ENCODE measurements around the gene ITPR2.
"Not testable (repeated sequence)": the region's sequence is repeated elsewhere in the genome, so short reads cannot be mapped to it uniquely, and the experiment has no call there.

ITPR2 gene

GRCh38 chr12:26783816-26784379 lies 49.1 kb downstream of the ITPR2 start:
- not testable (repeated sequence) for DNase-seq

DNA sequence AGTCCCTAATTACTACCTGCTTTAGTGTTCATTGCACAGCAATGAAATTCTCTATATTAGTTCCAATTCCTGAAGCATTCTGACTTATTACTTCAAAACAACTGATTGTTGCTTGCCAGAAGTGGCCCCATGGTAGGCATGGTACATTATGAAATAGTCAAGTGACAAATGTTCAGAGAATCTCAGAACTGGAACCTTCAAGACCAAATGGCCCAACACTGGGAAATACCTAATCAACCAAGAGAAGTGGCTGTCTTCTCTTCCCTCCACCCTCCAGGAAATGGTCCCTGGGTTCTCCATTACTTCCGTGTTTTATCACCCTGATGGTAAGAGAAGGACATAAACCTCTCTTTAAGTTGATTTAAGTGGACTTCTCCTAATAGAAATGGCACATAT lies 49.9 kb downstream of the ITPR2 start:
- no peak for DNase-seq

- DNase-seq, result no peak
Observed at GRCh38 chr12:26782372-26783130, 50.4 kb downstream of the ITPR2 start.

DNA sequence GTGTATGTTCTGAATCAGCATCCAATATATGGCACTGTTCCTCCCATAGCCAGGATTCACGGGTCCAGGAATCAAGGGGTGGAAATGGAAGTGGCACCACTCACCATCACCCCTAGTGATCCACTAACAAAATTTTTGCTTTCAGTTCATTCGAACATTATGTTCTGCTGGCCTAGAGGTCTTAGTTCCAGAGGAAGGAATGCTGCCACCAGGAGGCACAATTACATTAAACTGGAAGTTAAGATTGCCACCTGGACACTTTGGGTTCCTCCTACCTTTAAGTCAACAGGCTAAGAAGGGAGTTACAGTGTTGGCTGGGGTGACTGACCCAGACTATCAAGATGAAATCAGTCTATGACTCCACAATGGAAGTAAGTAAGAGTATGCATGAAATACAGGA lies 52.3 kb downstream of the ITPR2 start:
- DNase-seq, result not testable (repeated sequence)

GRCh38 chr12:26778173-26778775 lies 54.7 kb downstream of the ITPR2 start:
- not testable (repeated sequence) for DNase-seq

GRCh38 chr12:26777236-26777635 lies 55.8 kb downstream of the ITPR2 start:
- no peak for DNase-seq

DNA sequence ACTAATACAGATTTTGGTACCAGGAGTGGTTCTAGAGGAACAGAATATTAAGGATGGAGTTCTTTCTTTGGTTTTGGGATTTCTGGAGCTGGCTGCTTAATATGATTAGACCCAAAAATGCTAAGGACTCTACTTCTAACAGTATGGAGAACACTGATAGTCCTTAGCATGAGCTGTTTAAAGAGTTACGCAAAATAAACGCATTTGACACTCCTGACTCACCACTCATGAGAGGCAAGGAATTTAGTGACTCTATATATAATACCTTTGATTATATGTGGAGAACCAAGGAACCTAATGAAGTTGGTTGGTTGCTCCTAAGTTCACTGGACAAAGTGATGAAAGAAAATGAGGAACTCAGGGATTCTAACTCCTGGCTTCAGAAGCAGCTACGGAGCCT lies 57.0 kb downstream of the ITPR2 start:
- DNase-seq, result not testable (repeated sequence)

- DNase-seq, result no peak
Observed at GRCh38 chr12:26773313-26774104, 59.5 kb downstream of the ITPR2 start.

GRCh38 chr12:26771861-26772260 lies 61.1 kb downstream of the ITPR2 start:
- DNase-seq, result no peak

DNA sequence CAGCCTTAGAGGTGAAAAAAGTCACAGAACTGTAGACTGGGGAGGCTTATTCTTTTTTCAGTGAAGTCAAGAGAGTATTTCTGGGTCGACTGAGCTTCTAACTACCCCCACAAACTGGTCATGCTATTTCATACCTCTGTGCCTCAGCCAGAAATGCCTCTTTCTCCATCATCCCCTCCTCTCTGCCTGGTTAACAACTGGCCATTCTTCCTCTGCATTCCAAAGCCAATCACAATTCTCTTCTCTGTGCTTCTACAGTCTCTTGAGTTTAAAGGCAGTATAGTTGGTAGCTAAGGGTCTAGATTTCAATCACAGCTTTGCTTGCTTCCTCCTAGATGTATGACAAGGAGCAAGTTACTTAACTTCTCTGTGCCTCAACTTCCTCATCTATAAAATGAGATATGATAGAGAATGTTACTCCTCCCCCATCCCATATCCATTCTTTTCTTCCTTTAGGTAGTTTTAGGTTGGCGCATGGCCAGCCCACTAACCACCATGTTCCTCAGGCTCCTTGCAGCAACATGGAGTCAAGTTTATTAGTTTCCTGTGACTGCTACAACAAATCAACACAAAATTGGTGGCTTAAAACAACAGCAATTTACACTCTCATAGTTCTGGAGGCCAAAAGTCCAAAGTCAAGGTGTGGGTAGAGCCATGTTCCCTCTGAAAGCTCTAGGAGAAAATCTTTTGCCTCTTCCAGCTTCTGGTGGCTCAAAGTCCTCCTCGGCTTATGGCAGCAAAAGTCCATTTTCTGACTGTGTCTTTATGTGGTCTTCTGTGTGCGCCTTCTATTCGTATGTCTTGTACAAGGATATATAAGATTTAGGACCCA lies 62.5 kb downstream of the ITPR2 start:
- DNase-seq, result no peak

DNA sequence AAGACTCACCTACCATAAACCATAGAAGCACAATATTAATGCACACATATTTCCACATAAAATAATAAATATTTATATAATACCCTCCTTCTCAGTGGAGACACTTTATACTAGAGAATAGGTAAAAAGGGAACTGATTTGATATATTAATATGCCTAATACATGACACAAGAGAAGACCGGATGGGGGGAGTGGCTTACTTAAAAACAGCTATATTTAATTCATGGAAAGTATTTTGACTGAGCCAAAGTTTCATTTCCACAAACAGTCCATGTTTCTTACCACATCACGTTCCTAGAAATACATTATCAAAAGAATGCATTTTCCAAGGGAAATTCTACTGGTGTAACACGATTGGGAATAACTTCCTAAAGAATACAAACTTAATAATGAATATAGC lies 63.4 kb downstream of the ITPR2 start:
- DNase-seq, result no peak

DNA sequence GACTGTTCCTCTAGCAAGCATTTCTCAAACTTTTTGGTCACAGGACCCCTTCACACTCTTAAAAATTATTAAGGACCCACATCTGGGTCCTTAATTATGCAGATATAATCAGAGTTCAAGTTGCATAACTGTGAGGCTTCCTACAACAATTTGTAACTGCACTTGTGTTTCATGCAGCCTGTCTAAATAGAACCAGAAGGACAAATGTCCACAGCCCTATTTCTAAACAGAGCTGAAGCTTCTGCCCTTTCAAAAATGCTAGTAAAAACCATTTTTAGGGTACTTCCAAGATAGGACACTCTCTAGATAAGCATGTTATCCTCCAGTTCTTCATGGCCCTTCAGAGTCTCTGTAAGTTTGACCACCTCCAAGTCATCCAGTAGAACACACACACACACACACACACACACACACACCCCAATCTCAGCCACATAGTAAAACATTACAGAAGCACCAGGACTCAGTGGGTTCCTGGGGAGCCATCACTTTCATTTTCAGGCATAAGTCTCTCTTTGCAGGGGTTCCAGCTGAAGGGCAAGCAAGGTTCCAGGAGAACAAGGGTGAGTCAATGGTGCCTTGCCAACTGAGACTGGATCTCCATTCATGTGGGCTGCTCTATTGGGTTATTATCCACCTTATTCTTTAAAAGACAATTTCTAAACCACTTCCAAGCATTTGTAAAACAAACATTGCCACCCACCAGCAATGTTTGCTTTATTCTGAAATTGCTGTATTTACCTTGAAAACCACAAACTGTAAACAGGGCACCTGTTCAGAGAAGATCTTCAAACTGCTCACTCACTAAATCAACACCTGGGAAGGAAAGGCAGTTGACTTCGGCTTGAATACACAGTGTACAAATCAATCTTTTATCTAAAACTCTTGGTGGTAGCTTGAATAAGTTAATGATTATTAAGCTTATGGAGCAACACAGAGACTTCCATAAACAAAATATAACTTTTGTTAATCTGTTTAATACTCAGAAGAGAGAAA lies 64.1 kb downstream of the ITPR2 start:
- no peak for DNase-seq

GRCh38 chr12:26767865-26768264 lies 65.1 kb downstream of the ITPR2 start:
- DNase-seq, result no peak

DNA sequence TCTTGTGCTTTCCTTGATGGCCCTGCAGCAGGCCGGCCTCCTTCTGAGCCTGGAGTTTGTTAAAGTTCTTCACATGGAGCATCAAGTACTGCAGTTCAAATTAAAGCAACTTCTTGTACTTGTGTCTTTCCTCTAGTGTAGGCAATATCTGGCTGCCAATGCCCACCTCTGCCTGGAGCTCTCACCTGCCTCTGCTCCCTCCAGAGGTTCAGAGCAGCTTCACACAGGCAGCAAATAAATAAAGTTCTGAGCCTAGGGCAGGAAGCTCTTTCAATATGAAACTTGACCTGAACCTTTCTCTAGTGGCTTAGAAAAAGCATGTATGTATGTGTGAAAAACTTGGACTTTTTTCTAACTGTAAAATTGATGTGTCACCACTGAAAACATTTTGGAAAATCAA lies 65.9 kb downstream of the ITPR2 start:
- no peak for DNase-seq

DNA sequence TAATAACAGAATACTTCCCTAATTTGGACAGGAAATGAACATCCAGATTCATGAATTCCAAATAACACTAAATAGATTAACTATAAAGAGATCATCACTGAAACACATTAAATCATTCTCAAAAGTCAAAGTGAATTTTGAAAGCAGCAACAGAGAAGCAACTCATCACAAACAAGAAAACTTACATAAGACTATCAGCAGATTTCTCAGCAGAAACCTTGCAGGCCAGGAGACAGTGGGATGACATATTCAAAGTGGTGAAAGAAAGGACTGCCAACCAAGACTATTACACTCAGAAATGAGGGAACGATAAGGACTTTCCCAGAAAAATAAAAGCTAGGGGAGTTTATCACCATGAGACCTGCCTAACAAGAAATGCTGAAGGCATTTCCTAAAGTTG lies 70.8 kb downstream of the ITPR2 start:
- DNase-seq, result no peak

DNA sequence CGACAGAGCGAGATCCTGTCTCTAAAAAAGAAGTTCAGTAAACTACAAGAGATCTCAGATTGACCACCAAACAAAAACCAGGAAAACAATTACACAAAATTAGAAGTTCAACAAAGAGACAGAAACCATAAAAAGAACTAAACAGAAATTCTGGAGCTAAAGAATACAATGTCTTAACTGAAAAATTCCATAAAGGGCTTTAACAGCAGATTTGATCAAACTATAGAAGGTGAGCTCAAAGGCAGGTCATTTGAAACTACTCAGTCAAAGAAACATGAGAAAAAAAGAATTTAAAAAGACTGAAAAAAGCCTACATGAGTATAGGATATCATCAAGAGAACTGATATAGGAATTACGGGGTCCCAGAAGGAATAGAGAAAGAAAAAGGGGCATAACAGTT lies 71.2 kb downstream of the ITPR2 start:
- DNase-seq, result no peak

GRCh38 chr12:26760657-26761293 lies 72.2 kb downstream of the ITPR2 start:
- DNase-seq, result no peak

DNA sequence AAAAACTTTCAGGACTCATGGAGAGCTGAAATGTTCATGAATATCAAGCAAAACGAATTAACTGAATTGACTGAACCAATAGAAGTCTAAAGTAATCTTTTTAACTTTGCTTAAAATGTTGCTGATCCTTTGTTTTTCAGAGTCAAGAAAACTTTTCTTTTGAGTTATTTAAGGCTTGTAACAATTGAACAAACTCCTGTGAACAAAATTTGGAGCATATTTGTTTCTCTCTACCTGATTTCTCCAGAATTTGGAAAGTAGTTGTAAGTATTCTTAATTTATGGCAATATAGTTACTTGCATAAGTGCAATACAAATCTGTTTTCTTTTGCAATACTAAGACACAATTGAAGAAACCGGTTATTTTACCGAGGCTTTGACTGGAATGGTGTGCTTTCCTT lies 77.6 kb downstream of the ITPR2 start:
- DNase-seq, result not testable (repeated sequence)

- DNase-seq, result no peak
Observed at GRCh38 chr12:26754148-26754547, 78.8 kb downstream of the ITPR2 start.

DNA sequence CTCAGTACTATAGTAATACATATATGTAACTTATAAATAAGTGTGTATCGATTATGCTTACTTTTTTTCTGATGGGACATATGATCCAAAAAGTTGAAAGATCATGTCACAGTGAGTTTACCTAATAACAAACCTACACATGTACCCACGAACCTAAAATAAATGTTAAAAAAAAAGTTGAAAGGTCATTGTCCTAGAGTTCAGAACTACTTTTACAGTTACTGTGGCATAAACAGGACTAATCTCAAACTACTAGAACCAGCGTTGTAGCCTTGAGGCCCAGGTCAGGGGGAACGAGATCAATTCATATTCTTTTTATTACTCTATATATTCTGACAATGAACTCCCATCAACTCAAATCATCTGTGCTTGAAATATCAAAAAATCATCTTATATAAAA lies 81.8 kb downstream of the ITPR2 start:
- no peak for DNase-seq

Measured in NCI-H2227 treated with DMSO at 0.1 percent for 48 hours (cell line).